GM23248 (cell line): ENCODE measurements around the gene CPLANE2. TPM values are rescaled to one million over a fixed set of nuclear protein-coding genes. Genes with fewer than 3 reads are reported as not detected.

ENCODE experiments used
- DNase-seq: peaks from one replicate; pipeline ENCODE4 v3.0.0-alpha.2; 2015
- H2AFZ ChIP-seq: fragments of 200-600 bp; sonication (generic); 2 replicates; pipeline ENCODE4 v1.6.1; 2016; ENCODE audit warnings: antibody characterized with exemption
- H3F3A ChIP-seq: fragments of 200-600 bp; sonication (generic); 2 replicates; pipeline ENCODE4 v1.6.1; 2016; ENCODE audit warnings: mild to moderate bottlenecking, antibody characterized with exemption, mixed run types; ENCODE audit not compliant: insufficient read depth
- H3K27ac ChIP-seq: fragments of 200-600 bp; sonication (generic); 2 replicates; pipeline ENCODE4 v1.5.1; 2016; ENCODE audit warnings: mild to moderate bottlenecking
- H3K27me3 ChIP-seq: fragments of 200-600 bp; sonication (generic); replicated peaks from 2 replicates; pipeline ENCODE4 v1.6.1; 2016; ENCODE audit warnings: mild to moderate bottlenecking; ENCODE audit not compliant: insufficient read depth
- H3K36me3 ChIP-seq: fragments of 200-600 bp; sonication (generic); 2 replicates; pipeline ENCODE4 v1.6.1; 2016; ENCODE audit warnings: low read depth, mild to moderate bottlenecking
- H3K4me1 ChIP-seq: fragments of 200-600 bp; sonication (generic); 2 replicates; pipeline ENCODE4 v1.6.1; 2016; ENCODE audit warnings: mild to moderate bottlenecking; ENCODE audit not compliant: insufficient read depth
- H3K4me2 ChIP-seq: fragments of 200-600 bp; sonication (generic); one replicate; pipeline ENCODE4 v1.6.1; 2016; ENCODE audit warnings: mild to moderate bottlenecking; ENCODE audit not compliant: unreplicated experiment
- H3K4me3 ChIP-seq: fragments of 200-600 bp; sonication (generic); 2 replicates; pipeline ENCODE4 v1.5.1; 2016; ENCODE audit warnings: mild to moderate bottlenecking
- H3K79me2 ChIP-seq: fragments of 200-600 bp; sonication (generic); 2 replicates; pipeline ENCODE4 v1.6.1; 2016; ENCODE audit warnings: mild to moderate bottlenecking; ENCODE audit not compliant: insufficient read depth
- H3K9ac ChIP-seq: fragments of 200-600 bp; sonication (generic); 2 replicates; pipeline ENCODE4 v1.6.1; 2016; ENCODE audit warnings: mild to moderate bottlenecking
- H3K9me2 ChIP-seq: fragments of 200-600 bp; sonication (generic); 2 replicates; pipeline ENCODE4 v1.6.1; 2016; ENCODE audit warnings: mixed run types, mild to moderate bottlenecking, moderate library complexity; ENCODE audit not compliant: insufficient read depth
- H3K9me3 ChIP-seq: fragments of 200-600 bp; sonication (generic); one replicate; pipeline ENCODE4 v1.6.1; 2017; ENCODE audit warnings: low read depth
- H4K20me1 ChIP-seq: fragments of 200-600 bp; sonication (generic); 2 replicates; pipeline ENCODE4 v1.6.0; 2016; ENCODE audit not compliant: insufficient read depth
- EZH2 ChIP-seq: fragments of 200-600 bp; sonication (generic); IDR thresholded peaks from 2 replicates; pipeline ENCODE4 v1.6.1; 2018; ENCODE audit warnings: antibody characterized with exemption, mild to moderate bottlenecking; ENCODE audit not compliant: insufficient read depth, poor library complexity, severe bottlenecking
- EZH2phosphoT487 ChIP-seq: fragments of 200-600 bp; sonication (generic); IDR thresholded peaks from 2 replicates; pipeline ENCODE4 v1.6.1; 2018; ENCODE audit warnings: antibody characterized with exemption, moderate library complexity, mild to moderate bottlenecking, low read depth; ENCODE audit not compliant: insufficient read depth
- WGBS, 2 experiments: methylation state at CpG; one replicate each; pipeline ENCODE4 v1.1.6; 2015 to 2017; ENCODE audit warnings: low lambda C conversion rate in 2 of 2, low coverage in 1 of 2; ENCODE audit errors: missing lambda C conversion rate in 2 of 2; 5-methylcytosine and 5-hydroxymethylcytosine counted together
- in situ Hi-C: fragments of 300-500 bp; cut with MboI; formaldehyde crosslinking; loops from 2 replicates; pipeline ENCODE4 v1.15.0; 2020
- polyA plus RNA-seq: library from polyadenylated mRNA; unstranded; fragments of >200 nt; fragmentation: Nextera tagmentation; extraction: Ambion mirVana; gene quantifications from 2 replicates; pipeline ENCODE4 v1.2.1, GENCODE V29; 2016
- small RNA-seq: library from RNA; depleted of rRNA; stranded (forward); fragments of <200 nt; gene quantifications from one replicate; pipeline ENCODE3, GENCODE V24; 2014; ENCODE audit warnings: low read depth, low replicate concordance
- total RNA-seq: library from RNA; depleted of rRNA; stranded (reverse); fragments of >200 nt; shearing (Covaris generic); gene quantifications from 2 replicates; pipeline ENCODE4 v1.2.3, GENCODE V29; 2014; rRNA removed

The CPLANE2 gene
- total and polyA plus RNA-seq, 2 experiments from 2014 or later = 2.6 to 16.5 TPM

DNA sequence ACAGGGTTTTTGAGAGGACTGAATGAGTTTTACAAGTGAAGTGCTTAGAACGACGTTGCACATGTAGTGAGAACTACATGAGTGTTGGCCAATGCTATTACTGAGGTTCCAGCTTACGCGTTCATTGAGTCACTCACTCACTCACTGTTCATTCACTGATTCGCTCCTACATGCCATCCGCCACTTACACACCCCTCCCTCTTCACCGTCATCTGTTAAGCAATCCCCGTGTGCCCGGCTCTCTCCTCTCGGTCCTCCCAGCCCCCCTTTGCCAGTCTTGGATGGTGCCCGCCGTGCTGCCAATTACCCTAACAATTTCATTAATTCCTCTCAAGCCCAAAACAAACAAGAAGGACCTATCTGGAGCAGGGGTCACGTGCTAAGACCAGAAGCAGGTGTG is 53.8 kb downstream of the CPLANE2 start:
- Histone ChIP-seq H3K79me2 (no peaks in the 10 kb centered on the region), H4K20me1 (no peaks in the 10 kb centered on the region), H3K9me2 (no peaks in the 10 kb centered on the region), H3K9ac (peak overlapping the region; percentile 81), H3K27me3 (no peaks in the 10 kb centered on the region), H3K36me3 (no peaks in the 10 kb centered on the region), H3K4me2 (peak overlapping the region; percentile 74), H3F3A (peaks cover 15% of the 10 kb centered on the region), H3K9me3 (no peaks in the 10 kb centered on the region), H2AFZ (no peak overlapping the region), H3K4me1 (peaks cover 37% of the 10 kb centered on the region), H3K4me3 (no peak overlapping the region), H3K27ac (peak overlapping the region; percentile 87)
- WGBS, 2 experiments = 8 to 9% methylated on average over 13 of the region's 13 CpGs
- TF ChIP-seq EZH2 (no peak), EZH2phosphoT487 (no peak)
- in situ Hi-C loops = no loop called here
- peak; percentile 99 for DNase-seq

DNA sequence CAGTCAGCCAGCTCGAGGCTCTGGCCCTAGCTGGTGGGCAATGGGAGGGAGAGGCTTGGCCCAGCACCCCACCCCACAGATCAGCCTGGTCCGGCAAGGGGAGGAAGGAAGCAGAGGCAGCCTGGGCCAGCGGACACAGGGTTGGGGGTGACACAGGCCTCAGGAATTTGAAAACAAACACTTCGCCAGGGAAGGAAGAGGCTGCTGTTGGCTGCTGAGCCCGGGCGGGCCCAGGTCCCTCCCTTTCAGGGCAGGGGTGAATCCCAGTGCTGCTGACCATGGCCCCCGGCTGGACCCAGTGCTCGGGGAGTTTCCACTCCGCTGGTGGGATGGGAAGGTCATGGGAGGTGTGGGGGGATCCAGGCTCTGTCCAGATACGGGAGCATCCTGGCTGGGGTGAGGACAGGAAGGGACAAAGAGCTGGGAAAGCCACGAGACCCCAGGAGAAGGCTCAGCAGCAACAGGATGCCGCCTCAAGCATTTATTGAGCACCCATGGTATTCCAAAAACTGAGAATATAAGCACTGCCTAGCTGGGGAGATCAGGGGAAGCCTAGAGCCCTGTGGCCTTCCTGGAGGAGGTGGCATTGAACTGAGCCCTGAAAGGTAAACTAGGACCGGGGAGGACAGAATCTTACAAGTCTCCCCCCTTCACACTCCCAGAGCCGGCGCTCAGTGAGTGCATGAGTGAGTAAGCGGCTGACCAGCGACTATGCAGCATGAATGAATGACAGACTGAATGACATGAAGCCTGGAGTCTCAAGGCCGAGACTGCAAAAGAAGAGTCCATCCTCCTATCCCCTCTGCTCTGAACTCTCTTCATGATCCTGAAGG is 54.9 kb downstream of the CPLANE2 start:
- no peak for TF ChIP-seq EZH2
- no peak for TF ChIP-seq EZH2phosphoT487
- Histone ChIP-seq H3K4me2 (peak overlapping the region; percentile 74), H3F3A (peaks cover 15% of the 10 kb centered on the region), H3K9me3 (no peaks in the 10 kb centered on the region), H3K9ac (peak overlapping the region; percentile 81), H3K36me3 (no peaks in the 10 kb centered on the region), H3K27me3 (no peaks in the 10 kb centered on the region), H3K27ac (peak overlapping the region; percentile 87), H2AFZ (peak overlapping the region; percentile 81), H3K9me2 (no peaks in the 10 kb centered on the region), H3K4me1 (peaks cover 34% of the 10 kb centered on the region), H3K79me2 (no peaks in the 10 kb centered on the region), H4K20me1 (no peaks in the 10 kb centered on the region), H3K4me3 (peak overlapping the region; percentile 21; the same call in 1 of the 2 replicates)
- in situ Hi-C loops = no loop called here
- 20 to 23% methylated on average over 18 of the region's 18 CpGs for WGBS, 2 experiments
- DNase-seq = peak; percentile 96

Small RNA genes within 50 kb of the gene (small RNA-seq; reads per million reads assigned to genes)
- not detected for gene MT1XP1

Other genes with a start within 250 kb of the CPLANE2 start
- not detected in 2 replicates for gene SRARP, start 232.9 kb downstream of the CPLANE2 start, total RNA-seq
- not detected in 2 replicates for gene SRARP, start 232.9 kb downstream of the CPLANE2 start, polyA plus RNA-seq
- 22.9 and 35.7 TPM in 2 replicates for gene HSPB7, start 219.1 kb downstream of the CPLANE2 start, total RNA-seq
- gene HSPB7, start 219.1 kb downstream of the CPLANE2 start, polyA plus RNA-seq = 111 and 113 TPM in 2 replicates
- gene CLCNKA, start 215.1 kb downstream of the CPLANE2 start, total RNA-seq = not detected in 2 replicates
- gene CLCNKA, start 215.1 kb downstream of the CPLANE2 start, polyA plus RNA-seq = not detected in 2 replicates
- not detected in 2 replicates for gene CLCNKB, start 193.4 kb downstream of the CPLANE2 start, total RNA-seq
- gene CLCNKB, start 193.4 kb downstream of the CPLANE2 start, polyA plus RNA-seq = 0.11 TPM in 1 of 2 replicates, not detected in the other
- gene FAM131C, start 163.5 kb downstream of the CPLANE2 start, total RNA-seq = 0.51 and 0.97 TPM in 2 replicates
- 1.3 and 1.8 TPM in 2 replicates for gene FAM131C, start 163.5 kb downstream of the CPLANE2 start, polyA plus RNA-seq
- 20.4 and 21.7 TPM in 2 replicates for gene EPHA2, start 81.1 kb downstream of the CPLANE2 start, total RNA-seq
- 8.0 and 8.8 TPM in 2 replicates for gene EPHA2, start 81.1 kb downstream of the CPLANE2 start, polyA plus RNA-seq
- gene ARHGEF19, start 24.5 kb downstream of the CPLANE2 start, total RNA-seq = 8.6 and 12.1 TPM in 2 replicates
- gene ARHGEF19, start 24.5 kb downstream of the CPLANE2 start, polyA plus RNA-seq = 13.3 and 14.2 TPM in 2 replicates
- gene FBXO42, start 115.3 kb upstream of the CPLANE2 start, total RNA-seq = 20.2 and 27.8 TPM in 2 replicates
- 16.9 and 17.1 TPM in 2 replicates for gene FBXO42, start 115.3 kb upstream of the CPLANE2 start, polyA plus RNA-seq
- 78.8 and 92.6 TPM in 2 replicates for gene SZRD1, start 130.1 kb upstream of the CPLANE2 start, total RNA-seq
- gene SZRD1, start 130.1 kb upstream of the CPLANE2 start, polyA plus RNA-seq = 61.1 and 63.8 TPM in 2 replicates
- not detected in 2 replicates for gene SPATA21, start 200.2 kb upstream of the CPLANE2 start, total RNA-seq
- gene SPATA21, start 200.2 kb upstream of the CPLANE2 start, polyA plus RNA-seq = not detected in 2 replicates
- 112 and 117 TPM in 2 replicates for gene NECAP2, start 203.5 kb upstream of the CPLANE2 start, total RNA-seq
- 102 and 106 TPM in 2 replicates for gene NECAP2, start 203.5 kb upstream of the CPLANE2 start, polyA plus RNA-seq